PC-9 (cell line): ENCODE results near the gene SYT8.

ENCODE experiments used
- CTCF ChIP-seq: fragments of 200-600 bp; sonication (generic); conservative IDR thresholded peaks from 2 replicates; pipeline ENCODE4 v1.6.1; 2017; ENCODE audit warnings: mixed run types, antibody characterized with exemption, mild to moderate bottlenecking, moderate library complexity
- EZH2 ChIP-seq: fragments of 200-600 bp; sonication (generic); IDR thresholded peaks from 2 replicates; pipeline ENCODE4 v1.8.0; 2017; ENCODE audit warnings: antibody characterized with exemption, low read depth

DNA sequence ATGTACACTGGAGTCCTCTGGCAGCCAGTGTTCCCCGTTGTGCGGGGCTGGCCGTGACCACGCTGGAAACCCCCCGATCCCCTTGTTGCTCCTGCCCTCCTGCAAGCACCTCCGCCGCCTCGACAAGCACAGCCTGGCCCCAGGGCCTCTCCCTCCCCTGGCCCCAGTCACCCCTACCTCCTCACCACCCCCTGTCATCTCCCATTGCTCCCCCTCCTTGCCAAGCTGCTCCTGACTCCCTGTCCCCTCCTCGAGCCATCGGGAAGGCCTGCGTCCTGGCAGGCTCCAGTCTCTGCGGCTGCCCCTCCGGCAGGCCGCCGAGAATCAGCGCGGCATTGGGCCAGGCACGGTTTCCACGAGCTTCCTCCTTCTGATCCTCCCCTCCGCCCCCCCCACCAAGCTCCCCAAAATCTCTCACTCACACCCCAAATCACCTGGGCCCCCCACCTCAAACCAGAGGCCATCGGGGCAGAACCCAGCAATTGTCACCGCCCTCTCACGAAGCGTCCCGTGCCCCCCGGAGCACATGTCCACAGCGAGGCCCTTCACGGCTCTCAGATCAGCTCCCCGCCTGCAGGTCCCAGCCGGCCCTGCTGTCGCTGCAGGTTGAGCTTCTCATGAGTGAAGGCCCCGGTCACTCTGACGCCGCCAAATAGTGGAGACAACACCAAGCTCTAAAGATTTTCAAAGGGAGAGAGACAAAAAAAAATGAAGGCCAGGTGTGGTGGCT, 12.4 kb downstream of the SYT8 start:
- TF ChIP-seq CTCF (no peak), EZH2 (no peak)
